ENCODE results near the gene MGME1. TPM values are rescaled to one million over a fixed set of nuclear protein-coding genes. Genes with fewer than 3 reads are reported as not detected.

MGME1 gene
- total RNA-seq, 1 experiment from 2014 or later = 50.5 TPM

- peaks cover 6% of the 10 kb centered on the region for H3K36me3 Mint-ChIP-seq (ENCODE audit: insufficient read depth, unreplicated experiment)
- H3K9me3 ChIP-seq = no peaks in the 10 kb centered on the region
- no peak overlapping the region for H3K27ac Mint-ChIP-seq (ENCODE audit: unreplicated experiment)
- H3K27me3 Mint-ChIP-seq (ENCODE audit: insufficient read depth, unreplicated experiment) = no peaks in the 10 kb centered on the region
- no peaks in the 10 kb centered on the region for H3K27me3 ChIP-seq (replicated peaks; ENCODE audit: control insufficient read depth, insufficient read depth, low read length)
- intact Hi-C loops (cut with micrococcal nuclease; ENCODE audit: unreplicated experiment) = loop anchor here (5.0 to 10.0 kb wide), 3 partner anchors 41 to 314 kb away; partner anchors contain the start of gene RRBP1
- ChIA-PET POLR2A (no interaction called here), CTCF (interaction anchor here (0.9 kb wide), 1 partner anchor 321 kb away, joined by 3 read pairs; no protein-coding TSS in a partner anchor)
- DNase-seq = no peak
- no peak overlapping the region for H3K4me3 ChIP-seq (ENCODE audit: low read depth, low read length)
- no TSS peak for BruUV-seq (replicated peaks)
- H3K4me3 Mint-ChIP-seq (ENCODE audit: unreplicated experiment) = no peak overlapping the region
- no peaks in the 10 kb centered on the region for H3K36me3 ChIP-seq (ENCODE audit: control insufficient read depth, insufficient read depth, low read length)
- H3K9me3 Mint-ChIP-seq (ENCODE audit: unreplicated experiment) = no peaks in the 10 kb centered on the region
- peaks cover 14% of the 10 kb centered on the region for H3K4me1 ChIP-seq
- TF ChIP-seq, protein P1, sequence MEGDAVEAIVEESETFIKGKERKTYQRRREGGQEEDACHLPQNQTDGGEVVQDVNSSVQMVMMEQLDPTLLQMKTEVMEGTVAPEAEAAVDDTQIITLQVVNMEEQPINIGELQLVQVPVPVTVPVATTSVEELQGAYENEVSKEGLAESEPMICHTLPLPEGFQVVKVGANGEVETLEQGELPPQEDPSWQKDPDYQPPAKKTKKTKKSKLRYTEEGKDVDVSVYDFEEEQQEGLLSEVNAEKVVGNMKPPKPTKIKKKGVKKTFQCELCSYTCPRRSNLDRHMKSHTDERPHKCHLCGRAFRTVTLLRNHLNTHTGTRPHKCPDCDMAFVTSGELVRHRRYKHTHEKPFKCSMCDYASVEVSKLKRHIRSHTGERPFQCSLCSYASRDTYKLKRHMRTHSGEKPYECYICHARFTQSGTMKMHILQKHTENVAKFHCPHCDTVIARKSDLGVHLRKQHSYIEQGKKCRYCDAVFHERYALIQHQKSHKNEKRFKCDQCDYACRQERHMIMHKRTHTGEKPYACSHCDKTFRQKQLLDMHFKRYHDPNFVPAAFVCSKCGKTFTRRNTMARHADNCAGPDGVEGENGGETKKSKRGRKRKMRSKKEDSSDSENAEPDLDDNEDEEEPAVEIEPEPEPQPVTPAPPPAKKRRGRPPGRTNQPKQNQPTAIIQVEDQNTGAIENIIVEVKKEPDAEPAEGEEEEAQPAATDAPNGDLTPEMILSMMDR (IDR thresholded peaks at IDR 0.05; ENCODE audit: insufficient read depth in 1 of 2, low read depth in 1 of 2, low read length in 1 of 2, severe bottlenecking in 1 of 2, unreplicated experiment in 1 of 2) = no peak
- peaks cover 17% of the 10 kb centered on the region for H3K4me1 Mint-ChIP-seq (ENCODE audit: low read depth, unreplicated experiment)
Measured at GRCh38 chr20:17998446-17998845, 29.6 kb downstream of the MGME1 start.

- H3K27me3 Mint-ChIP-seq (ENCODE audit: insufficient read depth, unreplicated experiment) = no peaks in the 10 kb centered on the region
- CTCF ChIA-PET = no interaction called here
- Histone ChIP-seq H3K9me3 (no peaks in the 10 kb centered on the region), H3K36me3 (ENCODE audit: control insufficient read depth, insufficient read depth, low read length) (no peaks in the 10 kb centered on the region; the same call in 1 of the 2 replicates), H3K4me3 (ENCODE audit: low read depth, low read length) (no peak overlapping the region), H3K27me3 (replicated peaks; ENCODE audit: control insufficient read depth, insufficient read depth, low read length) (no peaks in the 10 kb centered on the region), H3K4me1 (peaks cover 24% of the 10 kb centered on the region)
- H3K36me3 Mint-ChIP-seq (ENCODE audit: insufficient read depth, unreplicated experiment) = peaks cover 12% of the 10 kb centered on the region
- H3K27ac Mint-ChIP-seq (ENCODE audit: unreplicated experiment) = no peak overlapping the region
- TF ChIP-seq, protein P1 (IDR thresholded peaks at IDR 0.05; ENCODE audit: insufficient read depth in 1 of 2, low read depth in 1 of 2, low read length in 1 of 2, severe bottlenecking in 1 of 2, unreplicated experiment in 1 of 2) = no peak
- no peak overlapping the region for H3K4me3 Mint-ChIP-seq (ENCODE audit: unreplicated experiment)
- POLR2A ChIA-PET = interaction anchor here (0.6 kb wide), 1 partner anchor 35 kb away, joined by 3 read pairs; no protein-coding TSS in a partner anchor
- DNase-seq = no peak
- BruUV-seq (replicated peaks) = no TSS peak
- H3K9me3 Mint-ChIP-seq (ENCODE audit: unreplicated experiment) = no peaks in the 10 kb centered on the region
- peaks cover 17% of the 10 kb centered on the region for H3K4me1 Mint-ChIP-seq (ENCODE audit: low read depth, unreplicated experiment)
- intact Hi-C loops (cut with micrococcal nuclease; ENCODE audit: unreplicated experiment) = loop anchor here (5.0 to 10.0 kb wide), 3 partner anchors 42 to 315 kb away; partner anchors contain the start of gene RRBP1
Measured at GRCh38 chr20:17999566-17999965, 30.7 kb downstream of the MGME1 start.

GRCh38 chr20:18001131-18001921 is 32.5 kb downstream of the MGME1 start:
- no peaks in the 10 kb centered on the region for H3K9me3 Mint-ChIP-seq (ENCODE audit: unreplicated experiment)
- TF ChIP-seq, protein P1 (IDR thresholded peaks at IDR 0.05; ENCODE audit: insufficient read depth in 1 of 2, low read depth in 1 of 2, low read length in 1 of 2, severe bottlenecking in 1 of 2, unreplicated experiment in 1 of 2) = no peak
- no peak overlapping the region for H3K4me3 ChIP-seq (ENCODE audit: low read depth, low read length)
- peaks cover 40% of the 10 kb centered on the region for H3K4me1 ChIP-seq
- no TSS peak for BruUV-seq (replicated peaks)
- peak overlapping the region; percentile 76 for H3K27ac Mint-ChIP-seq (ENCODE audit: unreplicated experiment)
- H3K36me3 Mint-ChIP-seq (ENCODE audit: insufficient read depth, unreplicated experiment) = peaks cover 6% of the 10 kb centered on the region
- peak; percentile 70 to 77 for DNase-seq
- ChIA-PET CTCF (no interaction called here), POLR2A (interaction anchor here (0.7 kb wide), 1 partner anchor 432 kb away, joined by 3 read pairs; the partner anchor contains the start of gene DSTN)
- no peaks in the 10 kb centered on the region for H3K27me3 ChIP-seq (replicated peaks; ENCODE audit: control insufficient read depth, insufficient read depth, low read length)
- H3K4me1 Mint-ChIP-seq (ENCODE audit: low read depth, unreplicated experiment) = peaks cover 17% of the 10 kb centered on the region
- intact Hi-C loops (cut with micrococcal nuclease; ENCODE audit: unreplicated experiment) = loop anchor here (2.0 to 5.0 kb wide), 3 partner anchors 17 to 276 kb away; no protein-coding TSS in a partner anchor
- no peaks in the 10 kb centered on the region for H3K27me3 Mint-ChIP-seq (ENCODE audit: insufficient read depth, unreplicated experiment)
- no peak overlapping the region for H3K4me3 Mint-ChIP-seq (ENCODE audit: unreplicated experiment)
- no peaks in the 10 kb centered on the region for H3K9me3 ChIP-seq
- no peaks in the 10 kb centered on the region; the same call in 1 of the 2 replicates for H3K36me3 ChIP-seq (ENCODE audit: control insufficient read depth, insufficient read depth, low read length)
